Parathyroid adenoma (tissue), 2 donors: Measurements from ENCODE around the gene CNTNAP2.

Source experiments
- H2AFZ ChIP-seq: fragments of 300-600 bp; sonication (generic); one replicate; pipeline ENCODE4 v1.7.0; 2017; ENCODE audit warnings: antibody characterized with exemption, mild to moderate bottlenecking
- H3K27ac ChIP-seq: fragments of 300-600 bp; sonication (generic); one replicate; pipeline ENCODE4 v1.7.0; 2017
- H3K27me3 ChIP-seq: fragments of 300-600 bp; sonication (generic); one replicate; pipeline ENCODE4 v1.7.0; 2017; ENCODE audit warnings: low read length; ENCODE audit not compliant: control insufficient read depth, insufficient read depth
- H3K36me3 ChIP-seq: fragments of 300-600 bp; sonication (generic); one replicate; pipeline ENCODE4 v1.7.0; 2017; ENCODE audit warnings: low read length; ENCODE audit not compliant: control insufficient read depth, insufficient read depth
- H3K4me1 ChIP-seq: fragments of 300-600 bp; sonication (generic); one replicate; pipeline ENCODE4 v1.7.0; 2017; ENCODE audit warnings: control low read depth
- H3K4me2 ChIP-seq: fragments of 300-600 bp; sonication (generic); one replicate; pipeline ENCODE4 v1.7.0; 2017; ENCODE audit warnings: low read length
- H3K4me3 ChIP-seq: fragments of 300-600 bp; sonication (generic); one replicate; pipeline ENCODE4 v1.7.0; 2017; ENCODE audit warnings: low read depth, low read length
- H3K79me2 ChIP-seq: fragments of 300-600 bp; sonication (generic); one replicate; pipeline ENCODE4 v1.7.0; 2017; ENCODE audit warnings: control low read depth
- H3K9ac ChIP-seq: fragments of 300-600 bp; sonication (generic); one replicate; pipeline ENCODE4 v1.7.0; 2017; ENCODE audit warnings: mild to moderate bottlenecking
- H3K9me3 ChIP-seq: fragments of 300-600 bp; sonication (generic); one replicate; pipeline ENCODE4 v1.7.0; 2017; ENCODE audit warnings: low read length; ENCODE audit not compliant: control insufficient read depth
- TF ChIP-seq, protein P1 (sequence below): fragments of 300-600 bp; sonication (generic); IDR thresholded peaks from one replicate; pipeline ENCODE4 v1.7.0; 2017; ENCODE audit warnings: antibody characterized with exemption, mild to moderate bottlenecking
- donor health status: primary hyperparathyroidism.

The CNTNAP2 gene

DNA sequence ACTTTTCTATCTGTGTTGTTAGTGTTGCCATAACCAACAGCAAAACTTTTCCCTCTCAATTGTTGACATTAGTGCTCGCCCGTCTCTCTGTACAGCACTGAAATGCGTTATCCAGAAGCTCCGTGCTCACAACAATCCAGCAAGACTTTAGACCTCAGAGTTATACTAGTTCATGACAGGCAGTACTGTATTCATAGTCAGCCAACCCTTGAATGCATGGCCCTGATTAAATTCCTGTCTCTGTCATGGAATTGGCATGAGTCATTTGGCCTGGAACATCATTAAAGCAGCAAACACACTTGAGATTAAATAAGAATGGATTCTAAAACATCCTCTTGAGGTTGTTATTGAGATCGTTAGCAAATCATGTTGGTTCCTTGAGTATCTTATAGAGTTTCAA, 2068.4 kb downstream of the CNTNAP2 start:
- no peak overlapping the region for H3K9ac ChIP-seq
- H3K36me3 ChIP-seq: no peaks in the 10 kb centered on the region
- H3K9me3 ChIP-seq: no peaks in the 10 kb centered on the region
- H3K4me2 ChIP-seq: no peak overlapping the region
- TF ChIP-seq, protein P1, sequence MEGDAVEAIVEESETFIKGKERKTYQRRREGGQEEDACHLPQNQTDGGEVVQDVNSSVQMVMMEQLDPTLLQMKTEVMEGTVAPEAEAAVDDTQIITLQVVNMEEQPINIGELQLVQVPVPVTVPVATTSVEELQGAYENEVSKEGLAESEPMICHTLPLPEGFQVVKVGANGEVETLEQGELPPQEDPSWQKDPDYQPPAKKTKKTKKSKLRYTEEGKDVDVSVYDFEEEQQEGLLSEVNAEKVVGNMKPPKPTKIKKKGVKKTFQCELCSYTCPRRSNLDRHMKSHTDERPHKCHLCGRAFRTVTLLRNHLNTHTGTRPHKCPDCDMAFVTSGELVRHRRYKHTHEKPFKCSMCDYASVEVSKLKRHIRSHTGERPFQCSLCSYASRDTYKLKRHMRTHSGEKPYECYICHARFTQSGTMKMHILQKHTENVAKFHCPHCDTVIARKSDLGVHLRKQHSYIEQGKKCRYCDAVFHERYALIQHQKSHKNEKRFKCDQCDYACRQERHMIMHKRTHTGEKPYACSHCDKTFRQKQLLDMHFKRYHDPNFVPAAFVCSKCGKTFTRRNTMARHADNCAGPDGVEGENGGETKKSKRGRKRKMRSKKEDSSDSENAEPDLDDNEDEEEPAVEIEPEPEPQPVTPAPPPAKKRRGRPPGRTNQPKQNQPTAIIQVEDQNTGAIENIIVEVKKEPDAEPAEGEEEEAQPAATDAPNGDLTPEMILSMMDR: no peak
- no peaks in the 10 kb centered on the region for H3K4me1 ChIP-seq
- no peak overlapping the region for H2AFZ ChIP-seq
- no peaks in the 10 kb centered on the region for H3K27me3 ChIP-seq
- H3K4me3 ChIP-seq: no peak overlapping the region
- no peak overlapping the region for H3K27ac ChIP-seq
- H3K79me2 ChIP-seq: no peaks in the 10 kb centered on the region

DNA sequence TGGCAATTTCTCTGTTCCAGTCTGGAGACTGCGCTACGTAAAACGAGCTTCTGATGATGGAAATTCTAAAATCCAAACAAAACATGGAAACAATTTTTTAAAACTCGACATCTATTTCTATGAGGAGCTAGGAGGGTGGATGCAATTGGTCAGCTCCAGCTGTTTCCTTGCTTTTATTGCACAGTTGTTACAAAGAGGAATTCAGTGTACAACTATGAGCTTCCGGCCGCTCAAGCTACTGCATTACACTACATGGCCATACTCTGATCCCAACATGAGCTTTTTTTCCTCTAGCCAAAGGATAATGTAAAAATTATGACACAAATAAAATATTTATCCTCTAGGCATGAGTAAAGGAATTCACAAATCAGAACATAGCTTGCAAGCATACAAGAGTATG, 2070.9 kb downstream of the CNTNAP2 start:
- Histone ChIP-seq H3K27me3 (no peaks in the 10 kb centered on the region), H3K36me3 (no peaks in the 10 kb centered on the region), H3K4me1 (no peaks in the 10 kb centered on the region), H2AFZ (no peak overlapping the region), H3K27ac (no peak overlapping the region), H3K79me2 (no peaks in the 10 kb centered on the region), H3K9me3 (no peaks in the 10 kb centered on the region), H3K4me2 (no peak overlapping the region), H3K4me3 (no peak overlapping the region), H3K9ac (no peak overlapping the region)
- TF ChIP-seq, protein P1: no peak

DNA sequence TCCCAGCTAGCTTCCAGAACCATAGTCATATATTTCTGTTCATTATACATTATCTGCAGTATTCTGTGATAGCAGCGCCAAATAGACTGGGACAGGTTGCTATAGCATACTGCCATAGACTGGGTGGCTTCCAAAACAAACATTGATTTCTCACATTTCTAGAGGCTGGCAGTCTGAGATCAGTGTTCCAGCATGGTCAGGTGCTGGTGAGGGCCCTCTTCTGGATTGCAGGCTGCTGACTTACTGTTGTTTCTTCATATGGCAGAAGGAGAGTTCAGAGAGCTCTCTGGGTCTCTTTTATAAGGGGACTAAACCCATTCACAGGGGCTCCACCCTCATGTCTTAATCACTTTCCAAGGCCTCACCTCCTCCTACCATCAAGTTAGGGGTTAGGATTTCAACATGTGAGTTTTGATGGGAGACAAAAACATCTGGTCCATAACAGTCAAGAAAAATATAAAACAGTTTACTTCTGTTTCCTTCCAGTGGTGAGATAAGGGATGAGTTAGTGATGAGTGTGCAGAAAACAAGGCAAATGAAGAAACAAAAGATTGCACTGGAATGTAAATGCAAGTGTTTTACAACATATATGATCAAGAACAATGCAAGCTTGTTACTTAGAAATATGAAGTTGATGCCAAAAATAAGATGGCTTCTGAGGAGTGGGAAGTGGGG, 2074.9 kb downstream of the CNTNAP2 start:
- Histone ChIP-seq H3K9ac (no peak overlapping the region), H3K27ac (no peak overlapping the region), H3K9me3 (no peaks in the 10 kb centered on the region), H3K4me1 (no peaks in the 10 kb centered on the region), H3K79me2 (no peaks in the 10 kb centered on the region), H2AFZ (no peak overlapping the region), H3K36me3 (no peaks in the 10 kb centered on the region), H3K4me2 (no peak overlapping the region), H3K27me3 (no peaks in the 10 kb centered on the region), H3K4me3 (no peak overlapping the region)
- TF ChIP-seq, protein P1: no peak

DNA sequence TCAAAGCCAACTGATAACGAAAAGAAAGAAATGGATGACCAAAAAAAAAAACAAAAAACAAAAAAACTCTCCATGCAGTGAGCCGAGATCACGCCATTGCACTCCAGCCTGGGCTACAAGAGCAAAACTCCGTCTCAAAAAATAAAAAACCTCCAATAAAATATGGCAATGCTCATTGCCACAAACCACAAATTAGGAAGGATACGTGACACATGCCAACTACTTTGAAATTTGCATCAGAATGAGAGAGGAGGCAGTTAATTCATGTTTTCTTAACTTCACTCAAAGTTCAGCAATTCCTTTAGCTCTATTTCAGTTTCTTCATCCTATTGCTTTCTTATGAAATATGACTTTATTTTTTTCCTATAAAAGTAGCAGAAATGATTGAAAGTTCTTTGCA, 2075.9 kb downstream of the CNTNAP2 start:
- no peak overlapping the region for H3K9ac ChIP-seq
- H3K4me1 ChIP-seq: no peaks in the 10 kb centered on the region
- no peaks in the 10 kb centered on the region for H3K79me2 ChIP-seq
- no peaks in the 10 kb centered on the region for H3K36me3 ChIP-seq
- H3K27me3 ChIP-seq: no peaks in the 10 kb centered on the region
- TF ChIP-seq, protein P1: no peak
- no peak overlapping the region for H2AFZ ChIP-seq
- H3K4me2 ChIP-seq: no peak overlapping the region
- H3K4me3 ChIP-seq: no peak overlapping the region
- no peak overlapping the region for H3K27ac ChIP-seq
- no peaks in the 10 kb centered on the region for H3K9me3 ChIP-seq

DNA sequence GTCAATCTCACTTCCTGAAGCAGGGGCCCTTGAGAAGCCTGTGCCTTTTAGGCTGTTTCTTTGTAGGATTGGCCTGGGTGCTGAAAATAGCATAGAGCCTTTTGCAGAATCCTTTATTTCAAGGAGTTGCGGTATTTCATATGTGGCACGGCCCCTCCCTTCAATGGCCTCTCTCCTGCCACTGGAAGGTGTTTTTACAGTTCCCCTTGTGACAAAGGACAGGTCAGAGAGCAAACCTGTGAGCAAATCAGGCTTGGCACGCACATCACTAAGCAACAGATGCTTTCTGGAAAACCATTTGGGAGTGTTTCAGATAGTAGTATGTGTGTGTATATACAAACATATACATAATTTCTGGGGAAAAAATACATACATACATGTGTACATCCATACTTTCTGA, 2085.4 kb downstream of the CNTNAP2 start:
- Histone ChIP-seq H3K4me2 (no peak overlapping the region), H3K4me3 (no peak overlapping the region), H3K9ac (no peak overlapping the region), H3K9me3 (no peaks in the 10 kb centered on the region), H3K4me1 (no peaks in the 10 kb centered on the region), H3K36me3 (no peaks in the 10 kb centered on the region), H3K27ac (no peak overlapping the region), H2AFZ (no peak overlapping the region), H3K27me3 (no peaks in the 10 kb centered on the region), H3K79me2 (no peaks in the 10 kb centered on the region)
- TF ChIP-seq, protein P1: no peak
